ENCODE data around the gene GAS6. TPM values are rescaled to one million over a fixed set of nuclear protein-coding genes. Genes with fewer than 3 reads are reported as not detected.

GAS6 gene
- total and polyA plus RNA-seq, 2 donors (not counting 1 experiment from before 2014, with no cell fraction given) = 0.25 to 0.78 TPM

DNA sequence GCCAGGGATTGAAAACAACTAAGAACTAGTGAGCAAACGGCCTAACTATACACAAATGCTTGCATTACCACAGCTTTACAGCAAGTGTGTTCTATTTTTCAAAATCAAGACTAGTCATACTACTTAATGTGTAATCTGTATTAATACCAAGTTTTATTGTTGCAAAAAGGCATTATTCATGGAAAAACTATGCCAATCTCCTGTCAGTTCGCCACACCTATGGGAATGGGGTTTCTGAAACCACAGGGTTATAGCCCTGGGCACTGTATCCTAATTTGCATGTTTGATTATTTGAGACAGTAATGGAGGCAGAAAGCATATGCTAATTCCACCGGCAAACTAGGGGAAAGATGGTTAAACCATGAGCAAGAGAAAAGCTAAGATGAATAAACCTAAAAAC lies 14.3 kb downstream of the GAS6 start:
- Histone ChIP-seq H3K4me3 (ENCODE audit: control extremely low read depth in 1 of 5, extremely low read depth in 1 of 5, insufficient read depth in 1 of 5, low read depth in 2 of 5, low read length in 4 of 5) (no peak overlapping the region), H3K4me1 (ENCODE audit: control insufficient read depth in 2 of 2, insufficient read depth in 2 of 2, low read length in 2 of 2) (peaks cover 0 to under 1% of the 10 kb centered on the region in 2 donors), H3K4me2 (replicated peaks; ENCODE audit: low read depth, low read length, poor library complexity, severe bottlenecking) (no peak overlapping the region), H2AFZ (ENCODE audit: insufficient read depth, low read depth, low read length, poor library complexity, severe bottlenecking) (no peak overlapping the region), H3K9ac (ENCODE audit: low read length) (no peak overlapping the region), H3K36me3 (replicated peaks in 1 of 2; ENCODE audit: control extremely low read depth in 1 of 2, control insufficient read depth in 1 of 2, extremely low read depth in 1 of 2, insufficient read depth in 2 of 2, low read length in 1 of 2) (no peaks in the 10 kb centered on the region), H4K20me1 (ENCODE audit: control insufficient read depth, insufficient read depth, low read length, poor library complexity, severe bottlenecking) (no peaks in the 10 kb centered on the region), H3K27ac (ENCODE audit: low read length in 2 of 2) (no peak overlapping the region), H3K79me2 (ENCODE audit: control insufficient read depth, insufficient read depth, low read length) (no peaks in the 10 kb centered on the region), H3K9me3 (ENCODE audit: control extremely low read depth in 1 of 3, control insufficient read depth in 2 of 3, insufficient read depth in 1 of 3, low read length in 2 of 3) (peaks cover 0 to 33% (median 0%) of the 10 kb centered on the region in 3 donors), H3K27me3 (replicated peaks in 1 of 4; ENCODE audit: control extremely low read depth in 1 of 4, control insufficient read depth in 3 of 4, insufficient read depth in 4 of 4, low read length in 3 of 4) (peaks cover 0 to 32% (median 14%) of the 10 kb centered on the region in 4 experiments)
- no CpG with 5 or more reads among the region's 3 CpGs for WGBS (ENCODE audit: insufficient coverage)
- Mint-ChIP-seq H3K27me3 (peaks cover 5% of the 10 kb centered on the region), H3K4me1 (peaks cover under 1% of the 10 kb centered on the region), H3K4me3 (no peak overlapping the region), H3K27ac (no peak overlapping the region), H3K9me3 (ENCODE audit: insufficient read depth) (no peaks in the 10 kb centered on the region)
- ChIA-PET CTCF (no interaction called here), POLR2A (no interaction called here)
- no peak for ATAC-seq (ENCODE audit: low read depth)
- intact Hi-C loops (cut with micrococcal nuclease) = no loop called here
- TF ChIP-seq EZH2 (IDR thresholded peaks at IDR 0.05; ENCODE audit: borderline replicate concordance, insufficient read depth, low read depth, low read length, poor library complexity, severe bottlenecking) = no peak
- TF ChIP-seq, protein P1, sequence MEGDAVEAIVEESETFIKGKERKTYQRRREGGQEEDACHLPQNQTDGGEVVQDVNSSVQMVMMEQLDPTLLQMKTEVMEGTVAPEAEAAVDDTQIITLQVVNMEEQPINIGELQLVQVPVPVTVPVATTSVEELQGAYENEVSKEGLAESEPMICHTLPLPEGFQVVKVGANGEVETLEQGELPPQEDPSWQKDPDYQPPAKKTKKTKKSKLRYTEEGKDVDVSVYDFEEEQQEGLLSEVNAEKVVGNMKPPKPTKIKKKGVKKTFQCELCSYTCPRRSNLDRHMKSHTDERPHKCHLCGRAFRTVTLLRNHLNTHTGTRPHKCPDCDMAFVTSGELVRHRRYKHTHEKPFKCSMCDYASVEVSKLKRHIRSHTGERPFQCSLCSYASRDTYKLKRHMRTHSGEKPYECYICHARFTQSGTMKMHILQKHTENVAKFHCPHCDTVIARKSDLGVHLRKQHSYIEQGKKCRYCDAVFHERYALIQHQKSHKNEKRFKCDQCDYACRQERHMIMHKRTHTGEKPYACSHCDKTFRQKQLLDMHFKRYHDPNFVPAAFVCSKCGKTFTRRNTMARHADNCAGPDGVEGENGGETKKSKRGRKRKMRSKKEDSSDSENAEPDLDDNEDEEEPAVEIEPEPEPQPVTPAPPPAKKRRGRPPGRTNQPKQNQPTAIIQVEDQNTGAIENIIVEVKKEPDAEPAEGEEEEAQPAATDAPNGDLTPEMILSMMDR (IDR thresholded peaks at IDR 0.05) = no peak
- no peak for DNase-seq

DNA sequence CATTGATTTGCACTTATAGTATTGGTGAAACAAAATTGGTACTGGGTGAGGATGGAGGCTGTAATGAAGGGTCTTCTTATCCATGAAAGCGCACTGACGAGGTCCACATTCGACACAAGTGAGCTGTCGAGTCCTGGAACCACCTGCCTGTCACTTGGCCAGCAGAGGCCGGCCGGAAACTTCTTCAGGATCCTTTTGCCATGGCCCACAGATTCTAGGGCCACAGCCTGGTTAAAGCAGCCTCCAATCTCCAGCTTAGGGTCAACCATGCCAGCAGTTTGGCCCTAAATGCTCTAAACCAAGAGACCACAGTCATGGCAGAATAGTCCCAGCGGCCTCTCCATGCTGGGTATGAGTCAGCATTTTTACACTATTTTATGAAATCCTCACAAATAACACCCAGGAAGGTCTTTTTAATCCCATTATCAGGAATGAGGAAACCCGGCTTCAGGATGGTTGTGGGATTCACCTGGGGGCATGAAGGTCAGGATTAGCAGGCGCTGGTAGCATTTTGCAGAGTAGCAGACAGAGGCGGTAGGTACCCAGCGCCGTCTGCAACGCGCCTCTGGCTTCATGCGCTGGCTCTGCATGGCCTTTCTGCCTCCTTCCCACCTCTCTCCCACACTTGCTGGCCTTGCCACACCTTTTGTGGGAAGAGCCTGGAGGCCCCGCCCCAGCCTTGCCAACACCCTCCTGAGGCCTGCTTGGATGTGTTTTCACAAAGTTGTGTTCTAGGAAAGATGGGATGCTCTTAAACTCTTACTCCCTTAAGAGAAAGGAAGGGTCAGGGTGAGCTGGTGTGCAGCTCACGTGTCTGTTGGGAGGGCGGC lies 15.2 kb downstream of the GAS6 start:
- H3K27ac Mint-ChIP-seq = no peak overlapping the region
- no peaks in the 10 kb centered on the region for H3K79me2 ChIP-seq (ENCODE audit: control insufficient read depth, insufficient read depth, low read length)
- WGBS (ENCODE audit: insufficient coverage) = 91% methylated on average over 14 of the region's 18 CpGs
- H3K4me3 Mint-ChIP-seq = no peak overlapping the region
- no peak overlapping the region for H3K4me3 ChIP-seq (ENCODE audit: control extremely low read depth in 1 of 5, extremely low read depth in 1 of 5, insufficient read depth in 1 of 5, low read depth in 2 of 5, low read length in 4 of 5)
- no peaks in the 10 kb centered on the region for H3K4me1 ChIP-seq (ENCODE audit: control insufficient read depth in 2 of 2, insufficient read depth in 2 of 2, low read length in 2 of 2)
- no peak overlapping the region for H3K4me2 ChIP-seq (replicated peaks; ENCODE audit: low read depth, low read length, poor library complexity, severe bottlenecking)
- ChIA-PET CTCF (no interaction called here), POLR2A (no interaction called here)
- no peaks in the 10 kb centered on the region for H3K36me3 ChIP-seq (replicated peaks in 1 of 2; ENCODE audit: control extremely low read depth in 1 of 2, control insufficient read depth in 1 of 2, extremely low read depth in 1 of 2, insufficient read depth in 2 of 2, low read length in 1 of 2)
- intact Hi-C loops (cut with micrococcal nuclease) = no loop called here
- H3K9me3 ChIP-seq (ENCODE audit: control extremely low read depth in 1 of 3, control insufficient read depth in 2 of 3, insufficient read depth in 1 of 3, low read length in 2 of 3) = peaks cover 0 to 36% (median 0%) of the 10 kb centered on the region in 3 donors
- no peak overlapping the region for H3K27ac ChIP-seq (ENCODE audit: low read length in 2 of 2)
- H3K9ac ChIP-seq (ENCODE audit: low read length) = no peak overlapping the region
- peaks cover 1% of the 10 kb centered on the region for H3K27me3 Mint-ChIP-seq
- DNase-seq (no peak), ATAC-seq (ENCODE audit: low read depth) (no peak)
- H3K27me3 ChIP-seq (replicated peaks in 1 of 4; ENCODE audit: control extremely low read depth in 1 of 4, control insufficient read depth in 3 of 4, insufficient read depth in 4 of 4, low read length in 3 of 4) = peaks cover 0 to 23% (median 10%) of the 10 kb centered on the region in 4 experiments
- no peaks in the 10 kb centered on the region for H3K4me1 Mint-ChIP-seq
- no peaks in the 10 kb centered on the region for H4K20me1 ChIP-seq (ENCODE audit: control insufficient read depth, insufficient read depth, low read length, poor library complexity, severe bottlenecking)
- no peaks in the 10 kb centered on the region for H3K9me3 Mint-ChIP-seq (ENCODE audit: insufficient read depth)
- H2AFZ ChIP-seq (ENCODE audit: insufficient read depth, low read depth, low read length, poor library complexity, severe bottlenecking) = no peak overlapping the region
- TF ChIP-seq EZH2 (IDR thresholded peaks at IDR 0.05; ENCODE audit: borderline replicate concordance, insufficient read depth, low read depth, low read length, poor library complexity, severe bottlenecking) = no peak
